ENCODE data around the gene CLCN4. TPM values are rescaled to one million over a fixed set of nuclear protein-coding genes. Genes with fewer than 3 reads are reported as not detected.

Gene CLCN4
- total RNA-seq, 2 donors from 2014 or later: 0.50 to 15.3 TPM

GRCh38 chrX:10157543-10157942, 768 bp downstream of the CLCN4 start:
- Histone ChIP-seq H3K27me3 (replicated peaks; ENCODE audit: insufficient read depth) (no peaks in the 10 kb centered on the region), H3K9me3 (no peaks in the 10 kb centered on the region), H3K27ac (no peak overlapping the region), H3K4me1 (replicated peaks) (no peaks in the 10 kb centered on the region), H3K36me3 (no peaks in the 10 kb centered on the region), H3K4me3 (no peak overlapping the region)
- TF ChIP-seq CTCF (IDR thresholded peaks at IDR 0.05) (no peak), POLR2AphosphoS5 (IDR thresholded peaks at IDR 0.05) (no peak), POLR2A (IDR thresholded peaks at IDR 0.05) (no peak)
- 57% methylated on average over 3 of the region's 3 CpGs for WGBS
- no peak for DNase-seq (ENCODE audit: low spot score)
- intact Hi-C loops (cut with DNase I): no loop called here

- DNase-seq (ENCODE audit: low spot score): no peak
- intact Hi-C loops (cut with DNase I): no loop called here
- WGBS: 36% methylated on average over 17 of the region's 64 CpGs
- H3K36me3 ChIP-seq: no peaks in the 10 kb centered on the region
- TF ChIP-seq POLR2A (IDR thresholded peaks at IDR 0.05) (no peak), CTCF (IDR thresholded peaks at IDR 0.05) (no peak), POLR2AphosphoS5 (IDR thresholded peaks at IDR 0.05) (no peak)
- no peaks in the 10 kb centered on the region for H3K4me1 ChIP-seq (replicated peaks)
- H3K4me3 ChIP-seq: no peak overlapping the region
- H3K9me3 ChIP-seq: no peaks in the 10 kb centered on the region
- no peak overlapping the region for H3K27ac ChIP-seq
- H3K27me3 ChIP-seq (replicated peaks; ENCODE audit: insufficient read depth): no peaks in the 10 kb centered on the region
These were observed 1.7 kb downstream of the CLCN4 start for GRCh38 chrX:10158279-10159144.

- no peak for DNase-seq (ENCODE audit: low spot score)
- Histone ChIP-seq H3K9me3 (no peaks in the 10 kb centered on the region), H3K27ac (no peak overlapping the region), H3K36me3 (no peaks in the 10 kb centered on the region), H3K27me3 (replicated peaks; ENCODE audit: insufficient read depth) (no peaks in the 10 kb centered on the region), H3K4me3 (no peak overlapping the region), H3K4me1 (replicated peaks) (no peaks in the 10 kb centered on the region)
- WGBS: 79% methylated on average over 7 of the region's 7 CpGs
- TF ChIP-seq POLR2AphosphoS5 (IDR thresholded peaks at IDR 0.05): no peak
- TF ChIP-seq POLR2A (IDR thresholded peaks at IDR 0.05): no peak
- no peak for TF ChIP-seq CTCF (IDR thresholded peaks at IDR 0.05)
- intact Hi-C loops (cut with DNase I): no loop called here
These were observed 2.3 kb downstream of the CLCN4 start for GRCh38 chrX:10159145-10159468.

GRCh38 chrX:10160211-10160610, 3.4 kb downstream of the CLCN4 start:
- DNase-seq (ENCODE audit: low spot score): no peak
- no peaks in the 10 kb centered on the region for H3K9me3 ChIP-seq
- intact Hi-C loops (cut with DNase I): no loop called here
- no peaks in the 10 kb centered on the region for H3K36me3 ChIP-seq
- no peaks in the 10 kb centered on the region for H3K27me3 ChIP-seq (replicated peaks; ENCODE audit: insufficient read depth)
- 88% methylated on average over 9 of the region's 9 CpGs for WGBS
- no peaks in the 10 kb centered on the region for H3K4me1 ChIP-seq (replicated peaks)
- H3K27ac ChIP-seq: no peak overlapping the region
- no peak overlapping the region for H3K4me3 ChIP-seq
- no peak for TF ChIP-seq POLR2A (IDR thresholded peaks at IDR 0.05)
- no peak for TF ChIP-seq CTCF (IDR thresholded peaks at IDR 0.05)
- TF ChIP-seq POLR2AphosphoS5 (IDR thresholded peaks at IDR 0.05): no peak

- no peaks in the 10 kb centered on the region for H3K36me3 ChIP-seq
- 100% methylated on average over 2 of the region's 2 CpGs for WGBS
- no peaks in the 10 kb centered on the region for H3K9me3 ChIP-seq
- intact Hi-C loops (cut with DNase I): no loop called here
- no peaks in the 10 kb centered on the region for H3K27me3 ChIP-seq (replicated peaks; ENCODE audit: insufficient read depth)
- H3K4me1 ChIP-seq (replicated peaks): no peaks in the 10 kb centered on the region
- TF ChIP-seq POLR2AphosphoS5 (IDR thresholded peaks at IDR 0.05) (no peak), CTCF (IDR thresholded peaks at IDR 0.05) (no peak), POLR2A (IDR thresholded peaks at IDR 0.05) (no peak)
- no peak overlapping the region for H3K27ac ChIP-seq
- DNase-seq (ENCODE audit: low spot score): no peak
- no peak overlapping the region for H3K4me3 ChIP-seq
These were observed 6.3 kb downstream of the CLCN4 start for GRCh38 chrX:10163031-10163430.
